NCI-H2171 (cell line): ENCODE measurements around the gene LRRK1.

Source experiments
- DNase-seq: peaks from one replicate; lab custom pipeline; 2025; lab: John Stamatoyannopoulos, UW

The LRRK1 gene

GRCh38 chr15:100918690-100919480 lies at the start of gene LRRK1:
Gene LRRK1, plus strand, starts transcription at chr15:100919357. Its CDS starts 5,276 bp downstream, at chr15:100924633.
- DNase-seq: peak; percentile 36

- DNase-seq: peak; percentile 39
These were observed 46.0 kb upstream of the LRRK1 start for GRCh38 chr15:100873029-100873677.

GRCh38 chr15:100875495-100875894 lies 43.7 kb upstream of the LRRK1 start:
- no peak for DNase-seq

- no peak for DNase-seq
These were observed 43.2 kb upstream of the LRRK1 start for GRCh38 chr15:100875976-100876375.

GRCh38 chr15:100877551-100877950 lies 41.6 kb upstream of the LRRK1 start:
- peak; percentile 84 for DNase-seq

GRCh38 chr15:100878130-100878529 lies 41.0 kb upstream of the LRRK1 start:
- no peak for DNase-seq

- no peak for DNase-seq
These were observed 40.5 kb upstream of the LRRK1 start for GRCh38 chr15:100878648-100879047.

GRCh38 chr15:100879061-100879463 lies 40.1 kb upstream of the LRRK1 start:
- DNase-seq: peak; percentile 32

- peak; percentile 53 for DNase-seq
These were observed 39.6 kb upstream of the LRRK1 start, which contains the start of gene ALDH1A3 for GRCh38 chr15:100879464-100880138. Gene ALDH1A3, plus strand, starts transcription at chr15:100879831. Its CDS starts 77 bp downstream, at chr15:100879908.

- DNase-seq: no peak
These were observed 38.8 kb upstream of the LRRK1 start for GRCh38 chr15:100880139-100880896.

GRCh38 chr15:100880897-100881242 lies 38.3 kb upstream of the LRRK1 start:
- no peak for DNase-seq

GRCh38 chr15:100881573-100882336 lies 37.4 kb upstream of the LRRK1 start:
- no peak for DNase-seq

- DNase-seq: no peak
These were observed 34.0 kb upstream of the LRRK1 start for GRCh38 chr15:100885116-100885515.

GRCh38 chr15:100885811-100886210 lies 33.3 kb upstream of the LRRK1 start:
- no peak for DNase-seq

- no peak for DNase-seq
These were observed 31.8 kb upstream of the LRRK1 start for GRCh38 chr15:100887211-100887913.

GRCh38 chr15:100889385-100890050 lies 29.6 kb upstream of the LRRK1 start:
- DNase-seq: no peak

- no peak for DNase-seq
These were observed 29.0 kb upstream of the LRRK1 start for GRCh38 chr15:100890051-100890720.

GRCh38 chr15:100890850-100891249 lies 28.3 kb upstream of the LRRK1 start:
- DNase-seq: no peak

- no peak for DNase-seq
These were observed 27.7 kb upstream of the LRRK1 start for GRCh38 chr15:100891307-100892012.
